Spleen (tissue), 11 donors: ENCODE results near the gene ARID1A. TPM values are rescaled to one million over a fixed set of nuclear protein-coding genes. Genes with fewer than 3 reads are reported as not detected.

Experiments
- DNase-seq: peaks from one replicate; pipeline ENCODE4 v3.0.0-alpha.2; 2020
- H3K27ac ChIP-seq, 8 donors: fragments of 200-600 bp; sonication (generic) in 7 of 8; 1 replicate in 4 of 8; 2 replicates in 4 of 8; pipeline versions ENCODE4 v1.5.0 to v1.8.0; 2016 to 2021; ENCODE audit warnings: inconsistent platforms in 4 of 8, mild to moderate bottlenecking in 4 of 8, moderate library complexity in 1 of 8
- H3K27me3 ChIP-seq, 7 donors: fragments of 200-600 bp; sonication (generic) in 6 of 7; replicated peaks in 1 of 7; 1 replicate in 4 of 7; 2 replicates in 3 of 7; pipeline versions ENCODE4 v1.5.0 to v1.8.0; 2016 to 2021; ENCODE audit warnings: inconsistent platforms in 3 of 7, mild to moderate bottlenecking in 1 of 7
- H3K36me3 ChIP-seq, 6 donors: fragments of 200-600 bp; sonication (generic) in 5 of 6; 1 replicate in 4 of 6; 2 replicates in 2 of 6; pipeline versions ENCODE4 v1.5.0 to v1.8.0; 2016 to 2021; ENCODE audit warnings: inconsistent platforms in 2 of 6
- H3K4me1 ChIP-seq, 6 donors: fragments of 200-600 bp; sonication (generic) in 5 of 6; 1 replicate in 3 of 6; 2 replicates in 3 of 6; pipeline versions ENCODE4 v1.5.0 to v1.8.0; 2016 to 2021; ENCODE audit warnings: inconsistent platforms in 3 of 6
- H3K4me3 ChIP-seq, 8 donors: fragments of 200-600 bp; sonication (generic) in 7 of 8; 1 replicate in 4 of 8; 2 replicates in 4 of 8; pipeline versions ENCODE4 v1.5.0 to v1.8.0; 2016 to 2021; ENCODE audit warnings: inconsistent platforms in 4 of 8, mild to moderate bottlenecking in 4 of 8, moderate library complexity in 2 of 8
- H3K9me3 ChIP-seq, 8 donors: fragments of 200-600 bp; sonication (generic) in 7 of 8; 1 replicate in 4 of 8; 2 replicates in 4 of 8; pipeline versions ENCODE4 v1.5.0 to v1.8.0; 2016 to 2021; ENCODE audit warnings: inconsistent platforms in 4 of 8
- CTCF ChIP-seq, 11 experiments: fragments of 200-600 bp in 7 of 11; fragments of 450-650 bp in 4 of 11; sonication (generic) in 4 of 11; IDR thresholded peaks in 8 of 11; conservative IDR thresholded peaks in 3 of 11; 1 replicate in 7 of 11; 2 replicates in 4 of 11; pipeline versions ENCODE4 v1.4.0 to v1.8.0; 2016 to 2021; ENCODE audit warnings: antibody characterized with exemption in 11 of 11, inconsistent platforms in 4 of 11, mild to moderate bottlenecking in 1 of 11
- POLR2A ChIP-seq, 3 donors: fragments of 450-650 bp; IDR thresholded peaks; one replicate each; pipeline ENCODE4 v1.5.1; 2017; ENCODE audit warnings: antibody characterized with exemption in 3 of 3, mild to moderate bottlenecking in 1 of 3
- POLR2AphosphoS5 ChIP-seq, 3 donors: sonication (generic); formaldehyde crosslinking; IDR thresholded peaks; one replicate each; pipeline ENCODE4 v1.5.1; 2017; ENCODE audit warnings: antibody characterized with exemption in 3 of 3
- WGBS, 5 donors: extraction: QIAGEN DNeasy Blood & Tissue Kit in 3 of 5; methylation state at CpG; one replicate each; pipeline versions ENCODE4 v1.1.5 to v1.1.7; 2013 to 2018; 5-methylcytosine and 5-hydroxymethylcytosine counted together
- intact Hi-C: fragments of 100-400 bp; cut with DNase I; formaldehyde crosslinking; loops from one replicate; pipeline ENCODE4 v1.15.0; 2023; ENCODE audit warnings: low total_unique reads
- polyA plus RNA-seq, 3 donors: library from polyadenylated mRNA; stranded (reverse); fragments of 200-250 nt; gene quantifications; one replicate each; pipeline ENCODE4 v1.2.1, GENCODE V29; 2013
- total RNA-seq, 7 donors: library from RNA; depleted of rRNA in 3 of 7; stranded (reverse); fragments of >200 nt in 3 of 7; fragmentation: NEBNext Ultra II Directional in 4 of 7; extraction: Animal tissue kit (Norgen Biotek cat#: 25700) in 4 of 7; gene quantifications; one replicate each; pipeline versions ENCODE4 v1.1.0 to v1.2.1, GENCODE V29; 2016 to 2021
- donor health status: healthy with polysubstance abuse.
- donor health status: DM: no; HTN: no; CAD: no; lungs with moderate emphysema.
- donor health status: DM: no; HTN: no; CAD: no.
- donor health status: Bipolar disorder and iron deficiency.
- donor health status: healthy.
- donor health status: DM: no; HTN: no; CAD: no.
- donor health status: DM: yes; HTN: yes; CAD: no.

Gene ARID1A
- total and polyA plus RNA-seq, 10 donors, result 9.8 to 121 (median 91.8) TPM

- intact Hi-C loops, result loop anchor here (10.0 kb wide), 1 partner anchor 64 kb away; no protein-coding TSS in a partner anchor
- peaks cover 0 to 33% (median 11%) of the 10 kb centered on the region in 6 donors for H3K4me1 ChIP-seq
- no peak overlapping the region for H3K27ac ChIP-seq
- TF ChIP-seq POLR2A (IDR thresholded peaks at IDR 0.05) (no peak), CTCF (IDR thresholded peaks at IDR 0.05 in 8 of 11, conservative IDR thresholded peaks at IDR 0.05 in 3 of 11) (no peak), POLR2AphosphoS5 (IDR thresholded peaks at IDR 0.05) (no peak)
- no peaks in the 10 kb centered on the region for H3K36me3 ChIP-seq
- H3K27me3 ChIP-seq, result no peaks in the 10 kb centered on the region
- H3K9me3 ChIP-seq, result no peaks in the 10 kb centered on the region
- no peak for DNase-seq
- H3K4me3 ChIP-seq, result no peak overlapping the region
- WGBS, 5 donors, result 53 to 68% (median 62%) methylated on average over 4 of the region's 4 CpGs
Observed at GRCh38 chr1:26811057-26811456, 115.2 kb downstream of the ARID1A start.

GRCh38 chr1:26811708-26812107, 115.9 kb downstream of the ARID1A start:
- peak overlapping the region in 1 of 8 donors; percentile 39 for H3K27ac ChIP-seq
- TF ChIP-seq POLR2AphosphoS5 (IDR thresholded peaks at IDR 0.05) (no peak), POLR2A (IDR thresholded peaks at IDR 0.05) (no peak), CTCF (IDR thresholded peaks at IDR 0.05 in 8 of 11, conservative IDR thresholded peaks at IDR 0.05 in 3 of 11) (no peak)
- no peaks in the 10 kb centered on the region for H3K36me3 ChIP-seq
- no peak overlapping the region for H3K4me3 ChIP-seq
- H3K27me3 ChIP-seq, result no peaks in the 10 kb centered on the region
- intact Hi-C loops, result loop anchor here (10.0 kb wide), 1 partner anchor 63 kb away; no protein-coding TSS in a partner anchor
- H3K9me3 ChIP-seq, result no peaks in the 10 kb centered on the region
- no peak for DNase-seq
- peaks cover 0 to 38% (median 11%) of the 10 kb centered on the region in 6 donors for H3K4me1 ChIP-seq

- 66 to 87% (median 74%) methylated on average over 2 of the region's 2 CpGs for WGBS, 5 donors
- intact Hi-C loops, result loop anchor here (10.0 kb wide), 1 partner anchor 60 kb away; no protein-coding TSS in a partner anchor
- DNase-seq, result no peak
- H3K27ac ChIP-seq, result peak overlapping the region in 3 of 8 donors; percentile 48 to 61 (median 59)
- no peaks in the 10 kb centered on the region for H3K27me3 ChIP-seq
- H3K9me3 ChIP-seq, result no peaks in the 10 kb centered on the region
- H3K4me3 ChIP-seq, result no peak overlapping the region
- no peak for TF ChIP-seq CTCF (IDR thresholded peaks at IDR 0.05 in 8 of 11, conservative IDR thresholded peaks at IDR 0.05 in 3 of 11)
- TF ChIP-seq POLR2A (IDR thresholded peaks at IDR 0.05), result no peak
- no peak for TF ChIP-seq POLR2AphosphoS5 (IDR thresholded peaks at IDR 0.05)
- no peaks in the 10 kb centered on the region for H3K36me3 ChIP-seq
- H3K4me1 ChIP-seq, result peaks cover 0 to 38% (median 11%) of the 10 kb centered on the region in 6 donors
Observed at GRCh38 chr1:26814377-26814776, 118.6 kb downstream of the ARID1A start.

- no peaks in the 10 kb centered on the region for H3K36me3 ChIP-seq
- H3K9me3 ChIP-seq, result no peaks in the 10 kb centered on the region
- intact Hi-C loops, result loop anchor here (10.0 kb wide), 1 partner anchor 60 kb away; no protein-coding TSS in a partner anchor
- H3K27ac ChIP-seq, result peak overlapping the region in 3 of 8 donors; percentile 48 to 61 (median 59)
- no peak for TF ChIP-seq CTCF (IDR thresholded peaks at IDR 0.05 in 8 of 11, conservative IDR thresholded peaks at IDR 0.05 in 3 of 11)
- TF ChIP-seq POLR2AphosphoS5 (IDR thresholded peaks at IDR 0.05), result no peak
- TF ChIP-seq POLR2A (IDR thresholded peaks at IDR 0.05), result no peak
- no peak overlapping the region for H3K4me3 ChIP-seq
- H3K27me3 ChIP-seq, result no peaks in the 10 kb centered on the region
- peaks cover 0 to 36% (median 10%) of the 10 kb centered on the region in 6 donors for H3K4me1 ChIP-seq
- no peak for DNase-seq
- 71 to 96% (median 89%) methylated on average over 3 of the region's 3 CpGs for WGBS, 5 donors
Observed at GRCh38 chr1:26814893-26815292, 119.1 kb downstream of the ARID1A start.
